HCT116 (cell line): ENCODE data around the gene SDF4. TPM values are rescaled to one million over a fixed set of nuclear protein-coding genes. Genes with fewer than 3 reads are reported as not detected.

Experiments used
- ATAC-seq: fragments of 200-7000 bp; cut with Tn5 transposase; 2 replicates; pipeline ENCODE4 v1.9.1; 2020; ENCODE audit warnings: mild to moderate bottlenecking, moderate library complexity
- BruUV-seq: library from RNA; stranded (reverse); fragments of 400-500 nt; replicated peaks from 2 replicates; lab custom pipeline; 2021; lab: Mats Ljungman, UMichigan
- CTCF ChIA-PET: fragments of 300-600 bp; sonication (Branson Sonifier 250); formaldehyde crosslinking; loops from one replicate; lab custom pipeline; 2021; ENCODE audit warnings: antibody characterized with exemption; lab: Charles Lee
- POLR2A ChIA-PET: fragments of 300-600, 350-600 bp; sonication (Branson Sonifier 250); formaldehyde crosslinking; loops from one replicate; lab custom pipeline; 2021; ENCODE audit warnings: antibody characterized with exemption; lab: Charles Lee
- RAD21 ChIA-PET, 2 experiments: fragments of 300-600 bp; sonication (Branson Sonifier 250); formaldehyde crosslinking; loops; one replicate each; lab custom pipeline; 2023; ENCODE audit warnings: low total read pairs in 2 of 2; ENCODE audit not compliant: uncharacterized antibody in 2 of 2, unreplicated experiment in 2 of 2, low non-redundant PET in 1 of 2; lab: Charles Lee
- DNase-seq: peaks from one replicate; pipeline ENCODE4 v3.0.0-alpha.2; 2010; ENCODE audit warnings: low read depth, low spot score
- H2AFZ ChIP-seq: fragments of 200-600 bp; shearing (Covaris generic), sonication (generic); 2 replicates; pipeline ENCODE4 v1.6.1; 2017; ENCODE audit warnings: low read depth, mixed run types, mixed read lengths, antibody characterized with exemption, low read length; ENCODE audit not compliant: poor library complexity, severe bottlenecking
- H3K27ac ChIP-seq: 2 replicates; pipeline ENCODE4 v1.5.1; 2012; ENCODE audit warnings: low read depth, low read length
- H3K27me3 ChIP-seq: fragments of 200-600 bp; sonication (generic); 2 replicates; pipeline ENCODE4 v1.6.1; 2016; ENCODE audit warnings: mixed run types, low read length, mixed read lengths; ENCODE audit not compliant: insufficient read depth
- H3K36me3 ChIP-seq, 2 experiments: fragments of 200-500 bp in 1 of 2; fragments of 200-600 bp in 1 of 2; sonication (Bioruptor generic) in 1 of 2; sonication (generic) in 1 of 2; 2 replicates each; pipeline versions ENCODE4 v1.5.1 to v1.6.1; 2014 to 2016; ENCODE audit warnings: low read length in 2 of 2, inconsistent platforms in 1 of 2, mixed read lengths in 1 of 2, mixed run types in 1 of 2; ENCODE audit not compliant: insufficient read depth in 2 of 2, control insufficient read depth in 1 of 2
- H3K4me1 ChIP-seq, 2 experiments: fragments of 200-600 bp in 1 of 2; sonication (generic) in 1 of 2; 2 replicates each; pipeline versions ENCODE4 v1.5.1 to v1.6.1; 2012 to 2017; ENCODE audit warnings: low read length in 2 of 2, inconsistent platforms in 1 of 2, mild to moderate bottlenecking in 1 of 2, mixed read lengths in 1 of 2, mixed run types in 1 of 2, moderate library complexity in 1 of 2; ENCODE audit not compliant: insufficient read depth in 2 of 2, control insufficient read depth in 1 of 2
- H3K4me2 ChIP-seq: fragments of 200-600 bp; sonication (generic); 2 replicates; pipeline ENCODE4 v1.6.1; 2017; ENCODE audit warnings: mixed run types, low read length, mixed read lengths
- H3K4me3 ChIP-seq, 2 experiments: fragments of 200-600 bp in 1 of 2; sonication (generic) in 1 of 2; replicated peaks in 1 of 2; 2 replicates each; pipeline ENCODE4 v1.5.1; 2011 to 2016; ENCODE audit warnings: low read length in 2 of 2, control low read depth in 1 of 2, low read depth in 1 of 2, mild to moderate bottlenecking in 1 of 2, mixed read lengths in 1 of 2, mixed run types in 1 of 2
- H3K79me2 ChIP-seq: fragments of 200-600 bp; sonication (generic); 2 replicates; pipeline ENCODE4 v1.6.1; 2017; ENCODE audit warnings: mild to moderate bottlenecking, mixed run types, low read length, moderate library complexity, mixed read lengths; ENCODE audit not compliant: insufficient read depth
- H3K9ac ChIP-seq: fragments of 200-600 bp; sonication (generic); 2 replicates; pipeline ENCODE4 v1.6.1; 2016; ENCODE audit warnings: low read length, mixed read lengths
- H3K9me2 ChIP-seq: fragments of 200-600 bp; sonication (generic), shearing (Covaris generic); 2 replicates; pipeline ENCODE4 v1.6.1; 2017; ENCODE audit warnings: mixed run types, mild to moderate bottlenecking, moderate library complexity; ENCODE audit not compliant: insufficient read depth
- H3K9me3 ChIP-seq, 2 experiments: fragments of 200-500 bp in 1 of 2; fragments of 200-600 bp in 1 of 2; sonication (Bioruptor generic) in 1 of 2; sonication (generic) in 1 of 2; 2 replicates each; pipeline ENCODE4 v1.6.1; 2014 to 2017; ENCODE audit warnings: low read length in 2 of 2, mixed read lengths in 2 of 2, inconsistent platforms in 1 of 2, low read depth in 1 of 2, mild to moderate bottlenecking in 1 of 2, mixed run types in 1 of 2, moderate library complexity in 1 of 2; ENCODE audit not compliant: control insufficient read depth in 1 of 2, insufficient read depth in 1 of 2
- H4K20me1 ChIP-seq: fragments of 200-600 bp; sonication (generic), shearing (Covaris generic); 2 replicates; pipeline ENCODE4 v1.6.1; 2017; ENCODE audit warnings: mixed run types, mild to moderate bottlenecking, moderate library complexity; ENCODE audit not compliant: insufficient read depth
- CBX3 ChIP-seq: IDR thresholded peaks from 2 replicates; pipeline ENCODE4 v1.6.1; 2012; ENCODE audit warnings: low read depth
- CEBPB ChIP-seq: IDR thresholded peaks from 2 replicates; pipeline ENCODE4 v1.6.1; 2012; ENCODE audit warnings: low read depth
- CTCF ChIP-seq, 3 experiments: fragments of 200-600 bp in 1 of 3; sonication (generic) in 1 of 3; IDR thresholded peaks in 2 of 3; conservative IDR thresholded peaks in 1 of 3; 2 replicates each; pipeline ENCODE4 v1.5.1; 2012 to 2017; ENCODE audit warnings: low read depth in 2 of 3, low read length in 2 of 3, antibody characterized with exemption in 1 of 3, borderline replicate concordance in 1 of 3, control low read depth in 1 of 3, mild to moderate bottlenecking in 1 of 3, mixed read lengths in 1 of 3, mixed run types in 1 of 3, moderate library complexity in 1 of 3; ENCODE audit not compliant: insufficient read depth in 1 of 3
- ELF1 ChIP-seq: IDR thresholded peaks from 2 replicates; pipeline ENCODE4 v1.6.1; 2012; ENCODE audit warnings: low read depth, borderline replicate concordance
- EZH2 ChIP-seq: fragments of 200-600 bp; sonication (generic); IDR thresholded peaks from 2 replicates; pipeline ENCODE4 v1.6.1; 2017; ENCODE audit warnings: antibody characterized with exemption, mixed run types
- POLR2A ChIP-seq: IDR thresholded peaks from 2 replicates; pipeline ENCODE4 v1.7.0; 2011; ENCODE audit warnings: borderline replicate concordance; ENCODE audit not compliant: insufficient read depth, insufficient read length; ENCODE audit errors: extremely low read depth
- RAD21 ChIP-seq: IDR thresholded peaks from 2 replicates; pipeline ENCODE4 v1.6.1; 2012; ENCODE audit warnings: low read depth, mild to moderate bottlenecking
- SIN3A ChIP-seq: IDR thresholded peaks from 2 replicates; pipeline ENCODE4 v1.6.1; 2012; ENCODE audit warnings: low read depth
- SP1 ChIP-seq: IDR thresholded peaks from 2 replicates; pipeline ENCODE4 v1.6.1; 2012; ENCODE audit warnings: low read depth
- TCF7L2 ChIP-seq: IDR thresholded peaks from 2 replicates; pipeline ENCODE4 v1.7.0; 2011; ENCODE audit warnings: borderline replicate concordance, inconsistent platforms; ENCODE audit not compliant: insufficient read depth, insufficient read length; ENCODE audit errors: extremely low read depth
- ZFX ChIP-seq: fragments of 450-650 bp; IDR thresholded peaks from 2 replicates; pipeline ENCODE4 v1.6.1; 2017
- intact Hi-C: fragments of 100-400 bp; cut with micrococcal nuclease; formaldehyde crosslinking; loops from 2 replicates; pipeline ENCODE4 v1.10.0; 2022
- total RNA-seq: library from RNA; stranded (reverse); gene quantifications from one replicate; pipeline ENCODE4 v1.2.1, GENCODE V29; 2021; ENCODE audit not compliant: unreplicated experiment

Gene SDF4
- total RNA-seq, 1 experiment from 2014 or later = 133 TPM

GRCh38 chr1:1177452-1178206 is 54.2 kb downstream of the SDF4 start:
- peaks cover 2 to 9% of the 10 kb centered on the region in 2 experiments; a peak in 1 of 4 replicates for H3K4me1 ChIP-seq
- H3K4me2 ChIP-seq = no peak overlapping the region
- DNase-seq (no peak), ATAC-seq (no peak)
- no peaks in the 10 kb centered on the region for H3K9me2 ChIP-seq
- H2AFZ ChIP-seq = no peak overlapping the region
- no TSS peak for BruUV-seq
- CTCF ChIA-PET = no interaction called here
- intact Hi-C loops = no loop called here
- no peak overlapping the region for H3K27ac ChIP-seq
- H3K4me3 ChIP-seq = no peak overlapping the region
- RAD21 ChIA-PET = interaction anchor here in 1 of 2 experiments (0.6 kb wide), 1 partner anchor 328 kb away, joined by 3 read pairs; no protein-coding TSS in a partner anchor
- no peaks in the 10 kb centered on the region for H3K27me3 ChIP-seq
- no peaks in the 10 kb centered on the region for H3K79me2 ChIP-seq
- no peak for TF ChIP-seq SIN3A
- no peak for TF ChIP-seq POLR2A
- TF ChIP-seq CEBPB = no peak
- no peak for TF ChIP-seq CBX3
- TF ChIP-seq RAD21 = no peak
- TF ChIP-seq EZH2 = no peak
- no peak for TF ChIP-seq ZFX
- TF ChIP-seq ELF1 = no peak
- no peak for TF ChIP-seq TCF7L2
- TF ChIP-seq CTCF (IDR thresholded peaks at IDR 0.05 in 2 of 3, conservative IDR thresholded peaks at IDR 0.05 in 1 of 3; ENCODE audit: borderline replicate concordance in 1 of 3, insufficient read depth in 1 of 3, low read depth in 2 of 3, low read length in 2 of 3) = no peak
- TF ChIP-seq SP1 = no peak
- POLR2A ChIA-PET = no interaction called here
- H3K9me3 ChIP-seq = no peaks in the 10 kb centered on the region
- H3K9ac ChIP-seq = no peak overlapping the region
- no peaks in the 10 kb centered on the region for H3K36me3 ChIP-seq
- no peaks in the 10 kb centered on the region for H4K20me1 ChIP-seq
